Hepatocyte (in vitro differentiated cells): ENCODE measurements around the gene GDNF.

Source experiments
- CTCF ChIP-seq: fragments of 200-600 bp; sonication (generic); IDR thresholded peaks from 2 replicates; pipeline ENCODE4 v1.5.1; 2016; ENCODE audit warnings: antibody characterized with exemption, mild to moderate bottlenecking; ENCODE audit not compliant: poor library complexity
- EZH2 ChIP-seq: fragments of 200-600 bp; sonication (generic); IDR thresholded peaks from 2 replicates; pipeline ENCODE4 v1.6.1; 2016; ENCODE audit warnings: antibody characterized with exemption, mild to moderate bottlenecking, borderline replicate concordance

- TF ChIP-seq CTCF (no peak), EZH2 (peak; percentile 80)
Measured at GRCh38 chr5:37839407-37840052, at the start of gene GDNF.
